Caco-2 (cell line): ENCODE measurements around the gene RSRC1. TPM values are rescaled to one million over a fixed set of nuclear protein-coding genes. Genes with fewer than 3 reads are reported as not detected.

Experiments
- BruUV-seq: library from RNA; stranded (reverse); fragments of 400-500 nt; replicated peaks from 2 replicates; lab custom pipeline; 2021; lab: Mats Ljungman, UMichigan
- CTCF ChIA-PET: fragments of 300-600 bp; sonication (Branson Sonifier 250); formaldehyde crosslinking; loops from one replicate; lab custom pipeline; 2022; ENCODE audit warnings: antibody characterized with exemption; lab: Charles Lee
- POLR2A ChIA-PET: fragments of 300-600 bp; sonication (Branson Sonifier 250); formaldehyde crosslinking; loops from one replicate; lab custom pipeline; 2022; ENCODE audit warnings: antibody characterized with exemption; lab: Charles Lee
- DNase-seq, 2 experiments: peaks; one replicate each; pipeline versions ENCODE4 v3.0.0 to v3.0.0-alpha.2; 2020 to 2022
- H3K27me3 ChIP-seq: replicated peaks from 2 replicates; pipeline ENCODE4 v1.6.0; 2011; ENCODE audit warnings: low read length; ENCODE audit not compliant: control insufficient read depth, insufficient read depth
- H3K36me3 ChIP-seq: 2 replicates; pipeline ENCODE4 v1.5.1; 2011; ENCODE audit warnings: low read length; ENCODE audit not compliant: control insufficient read depth, insufficient read depth
- H3K4me1 ChIP-seq: fragments of 250-450 bp; sonication (Bioruptor Pico); 2 replicates; pipeline ENCODE4 v1.5.1; 2020; ENCODE audit warnings: mild to moderate bottlenecking
- H3K4me3 ChIP-seq: 2 replicates; pipeline ENCODE4 v1.5.1; 2011; ENCODE audit warnings: low read depth, mild to moderate bottlenecking, control low read depth, low read length
- H3K9me3 ChIP-seq: fragments of 250-450 bp; sonication (Bioruptor Pico); 2 replicates; pipeline ENCODE4 v1.5.1; 2020; ENCODE audit warnings: mild to moderate bottlenecking, moderate library complexity
- H3K27ac Mint-ChIP-seq: one replicate; pipeline ENCODE4 v1.8.0; 2022; ENCODE audit warnings: mixed read lengths; ENCODE audit not compliant: unreplicated experiment
- H3K27me3 Mint-ChIP-seq: one replicate; pipeline ENCODE4 v1.8.0; 2022; ENCODE audit warnings: mixed read lengths; ENCODE audit not compliant: insufficient read depth, unreplicated experiment
- H3K36me3 Mint-ChIP-seq: one replicate; pipeline ENCODE4 v1.8.0; 2022; ENCODE audit warnings: mild to moderate bottlenecking, mixed read lengths; ENCODE audit not compliant: insufficient read depth, unreplicated experiment
- H3K4me1 Mint-ChIP-seq: one replicate; pipeline ENCODE4 v1.8.0; 2022; ENCODE audit warnings: low read depth, mixed read lengths; ENCODE audit not compliant: unreplicated experiment
- H3K4me3 Mint-ChIP-seq: one replicate; pipeline ENCODE4 v1.8.0; 2022; ENCODE audit warnings: mild to moderate bottlenecking, moderate library complexity, mixed read lengths; ENCODE audit not compliant: unreplicated experiment
- H3K9me3 Mint-ChIP-seq: one replicate; pipeline ENCODE4 v1.8.0; 2022; ENCODE audit warnings: mixed read lengths; ENCODE audit not compliant: unreplicated experiment
- intact Hi-C: fragments of 100-400 bp; cut with micrococcal nuclease; formaldehyde crosslinking; loops from one replicate; pipeline ENCODE4 v1.10.0; 2022; ENCODE audit not compliant: unreplicated experiment
- total RNA-seq: library from RNA; stranded (reverse); gene quantifications from 2 replicates; pipeline ENCODE4 v1.2.3, GENCODE V29; 2022
- TF ChIP-seq, protein P1 (sequence below), 2 experiments: fragments of 200-600 bp in 1 of 2; IDR thresholded peaks; 1 replicate in 1 of 2; 2 replicates in 1 of 2; pipeline versions ENCODE4 v1.5.1 to v1.8.0; 2011 to 2022; ENCODE audit warnings: antibody characterized with exemption in 1 of 2, control low read depth in 1 of 2, inconsistent platforms in 1 of 2, low read depth in 1 of 2, low read length in 1 of 2, mild to moderate bottlenecking in 1 of 2, moderate library complexity in 1 of 2; ENCODE audit not compliant: insufficient read depth in 1 of 2, severe bottlenecking in 1 of 2, unreplicated experiment in 1 of 2

Gene RSRC1
- total RNA-seq, 1 experiment from 2014 or later, result 38.4 TPM

GRCh38 chr3:158489181-158489580 is 379.3 kb downstream of the RSRC1 start:
- Histone ChIP-seq H3K36me3 (no peaks in the 10 kb centered on the region), H3K27me3 (no peaks in the 10 kb centered on the region), H3K4me1 (no peaks in the 10 kb centered on the region), H3K4me3 (no peak overlapping the region), H3K9me3 (no peaks in the 10 kb centered on the region; the same call in 1 of the 2 replicates)
- TF ChIP-seq, protein P1, sequence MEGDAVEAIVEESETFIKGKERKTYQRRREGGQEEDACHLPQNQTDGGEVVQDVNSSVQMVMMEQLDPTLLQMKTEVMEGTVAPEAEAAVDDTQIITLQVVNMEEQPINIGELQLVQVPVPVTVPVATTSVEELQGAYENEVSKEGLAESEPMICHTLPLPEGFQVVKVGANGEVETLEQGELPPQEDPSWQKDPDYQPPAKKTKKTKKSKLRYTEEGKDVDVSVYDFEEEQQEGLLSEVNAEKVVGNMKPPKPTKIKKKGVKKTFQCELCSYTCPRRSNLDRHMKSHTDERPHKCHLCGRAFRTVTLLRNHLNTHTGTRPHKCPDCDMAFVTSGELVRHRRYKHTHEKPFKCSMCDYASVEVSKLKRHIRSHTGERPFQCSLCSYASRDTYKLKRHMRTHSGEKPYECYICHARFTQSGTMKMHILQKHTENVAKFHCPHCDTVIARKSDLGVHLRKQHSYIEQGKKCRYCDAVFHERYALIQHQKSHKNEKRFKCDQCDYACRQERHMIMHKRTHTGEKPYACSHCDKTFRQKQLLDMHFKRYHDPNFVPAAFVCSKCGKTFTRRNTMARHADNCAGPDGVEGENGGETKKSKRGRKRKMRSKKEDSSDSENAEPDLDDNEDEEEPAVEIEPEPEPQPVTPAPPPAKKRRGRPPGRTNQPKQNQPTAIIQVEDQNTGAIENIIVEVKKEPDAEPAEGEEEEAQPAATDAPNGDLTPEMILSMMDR (IDR thresholded peaks at IDR 0.05; ENCODE audit: insufficient read depth in 1 of 2, low read depth in 1 of 2, low read length in 1 of 2, severe bottlenecking in 1 of 2, unreplicated experiment in 1 of 2), result no peak
- ChIA-PET CTCF (no interaction called here), POLR2A (no interaction called here)
- no peaks in the 10 kb centered on the region for H3K9me3 Mint-ChIP-seq
- no peak for DNase-seq
- BruUV-seq, result no TSS peak
- H3K27ac Mint-ChIP-seq, result no peak overlapping the region
- no peaks in the 10 kb centered on the region for H3K27me3 Mint-ChIP-seq
- intact Hi-C loops, result no loop called here
- no peaks in the 10 kb centered on the region for H3K4me1 Mint-ChIP-seq
- no peaks in the 10 kb centered on the region for H3K36me3 Mint-ChIP-seq
- H3K4me3 Mint-ChIP-seq, result no peak overlapping the region

- Histone ChIP-seq H3K36me3 (no peaks in the 10 kb centered on the region), H3K27me3 (no peaks in the 10 kb centered on the region), H3K4me1 (no peaks in the 10 kb centered on the region), H3K4me3 (no peak overlapping the region), H3K9me3 (no peaks in the 10 kb centered on the region; the same call in 1 of the 2 replicates)
- Mint-ChIP-seq H3K4me3 (no peak overlapping the region), H3K9me3 (peaks cover 8% of the 10 kb centered on the region), H3K4me1 (no peaks in the 10 kb centered on the region), H3K27me3 (no peaks in the 10 kb centered on the region), H3K27ac (no peak overlapping the region), H3K36me3 (no peaks in the 10 kb centered on the region)
- TF ChIP-seq, protein P1 (IDR thresholded peaks at IDR 0.05; ENCODE audit: insufficient read depth in 1 of 2, low read depth in 1 of 2, low read length in 1 of 2, severe bottlenecking in 1 of 2, unreplicated experiment in 1 of 2), result no peak
- intact Hi-C loops, result no loop called here
- DNase-seq, result no peak
- POLR2A ChIA-PET, result no interaction called here
- CTCF ChIA-PET, result no interaction called here
- BruUV-seq, result no TSS peak
These were observed 382.1 kb downstream of the RSRC1 start for GRCh38 chr3:158491968-158492367.

GRCh38 chr3:158492685-158493084 is 382.8 kb downstream of the RSRC1 start:
- no peak overlapping the region for H3K4me3 ChIP-seq
- no peaks in the 10 kb centered on the region for H3K4me1 ChIP-seq
- TF ChIP-seq, protein P1 (IDR thresholded peaks at IDR 0.05; ENCODE audit: insufficient read depth in 1 of 2, low read depth in 1 of 2, low read length in 1 of 2, severe bottlenecking in 1 of 2, unreplicated experiment in 1 of 2), result no peak
- Mint-ChIP-seq H3K4me3 (no peak overlapping the region), H3K27me3 (no peaks in the 10 kb centered on the region), H3K4me1 (no peaks in the 10 kb centered on the region), H3K36me3 (no peaks in the 10 kb centered on the region), H3K27ac (no peak overlapping the region), H3K9me3 (peaks cover 10% of the 10 kb centered on the region)
- intact Hi-C loops, result no loop called here
- no TSS peak for BruUV-seq
- no peaks in the 10 kb centered on the region; the same call in 1 of the 2 replicates for H3K9me3 ChIP-seq
- ChIA-PET CTCF (no interaction called here), POLR2A (interaction anchor here (0.6 kb wide), 1 partner anchor 13 kb away, joined by 3 read pairs; no protein-coding TSS in a partner anchor)
- no peak for DNase-seq
- no peaks in the 10 kb centered on the region for H3K27me3 ChIP-seq
- no peaks in the 10 kb centered on the region for H3K36me3 ChIP-seq
